Suprapubic skin (tissue), 3 donors: ENCODE data around the gene CACNG4.

Source experiments
- POLR2A ChIP-seq, 2 donors: fragments of 450-650 bp; IDR thresholded peaks; one replicate each; pipeline ENCODE4 v1.6.1; 2017; ENCODE audit warnings: antibody characterized with exemption in 2 of 2, mild to moderate bottlenecking in 2 of 2, moderate library complexity in 2 of 2
- TF ChIP-seq, protein P1 (sequence below), 2 donors: fragments of 200-600 bp in 1 of 2; fragments of 450-650 bp in 1 of 2; sonication (generic) in 1 of 2; IDR thresholded peaks; one replicate each; pipeline ENCODE4 v1.5.1; 2016 to 2019; ENCODE audit warnings: antibody characterized with exemption in 2 of 2, mild to moderate bottlenecking in 1 of 2, moderate library complexity in 1 of 2

- TF ChIP-seq POLR2A (IDR thresholded peaks at IDR 0.05), result no peak
- TF ChIP-seq, protein P1, sequence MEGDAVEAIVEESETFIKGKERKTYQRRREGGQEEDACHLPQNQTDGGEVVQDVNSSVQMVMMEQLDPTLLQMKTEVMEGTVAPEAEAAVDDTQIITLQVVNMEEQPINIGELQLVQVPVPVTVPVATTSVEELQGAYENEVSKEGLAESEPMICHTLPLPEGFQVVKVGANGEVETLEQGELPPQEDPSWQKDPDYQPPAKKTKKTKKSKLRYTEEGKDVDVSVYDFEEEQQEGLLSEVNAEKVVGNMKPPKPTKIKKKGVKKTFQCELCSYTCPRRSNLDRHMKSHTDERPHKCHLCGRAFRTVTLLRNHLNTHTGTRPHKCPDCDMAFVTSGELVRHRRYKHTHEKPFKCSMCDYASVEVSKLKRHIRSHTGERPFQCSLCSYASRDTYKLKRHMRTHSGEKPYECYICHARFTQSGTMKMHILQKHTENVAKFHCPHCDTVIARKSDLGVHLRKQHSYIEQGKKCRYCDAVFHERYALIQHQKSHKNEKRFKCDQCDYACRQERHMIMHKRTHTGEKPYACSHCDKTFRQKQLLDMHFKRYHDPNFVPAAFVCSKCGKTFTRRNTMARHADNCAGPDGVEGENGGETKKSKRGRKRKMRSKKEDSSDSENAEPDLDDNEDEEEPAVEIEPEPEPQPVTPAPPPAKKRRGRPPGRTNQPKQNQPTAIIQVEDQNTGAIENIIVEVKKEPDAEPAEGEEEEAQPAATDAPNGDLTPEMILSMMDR (IDR thresholded peaks at IDR 0.05), result no peak
Observed at GRCh38 chr17:66944351-66945146, 20.0 kb upstream of the CACNG4 start.
